ENCODE data around the gene RNF167.

Gene RNF167

DNA sequence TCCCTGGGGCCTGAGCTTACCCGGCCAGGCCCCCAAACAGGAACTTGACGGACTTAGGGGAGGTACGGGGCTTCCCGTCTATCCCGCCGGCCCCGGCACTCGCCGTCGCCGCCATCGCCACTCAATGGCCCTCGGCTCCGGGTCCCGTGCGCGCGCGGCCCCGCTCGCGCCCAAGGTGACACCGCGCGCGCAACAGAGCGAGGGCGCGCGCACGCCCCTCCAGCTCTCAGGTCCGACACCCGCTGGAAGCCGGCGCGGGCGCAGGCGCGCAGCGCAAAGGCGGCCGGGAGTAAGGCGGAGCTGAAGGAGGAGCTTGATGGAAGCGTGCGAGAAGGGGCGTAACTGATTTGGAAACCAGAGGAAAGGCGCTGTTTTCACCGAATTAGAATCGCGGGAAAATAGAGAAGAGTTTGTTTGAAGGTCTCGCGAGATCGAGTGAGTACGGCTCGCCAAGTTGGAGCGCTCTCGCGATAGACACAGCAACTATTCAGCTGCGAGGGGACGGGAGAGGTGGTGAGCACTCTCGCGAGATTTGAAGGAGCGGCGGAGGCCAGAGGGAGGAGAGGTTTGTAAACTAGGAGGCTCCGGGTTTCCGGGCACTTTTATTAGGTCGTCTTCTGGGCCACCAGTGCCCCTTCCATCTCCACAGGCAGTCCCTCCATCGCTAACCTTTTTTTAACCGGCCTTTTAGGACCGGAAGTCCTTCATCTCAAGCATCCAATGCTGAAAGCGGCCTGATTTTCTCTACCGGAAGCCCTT, at the start of gene RNF167, which contains the start of gene SLC25A11:
RNF167 (plus strand) TSS at position 473 of the 759 bp plus-strand sequence. CDS start 642 bp downstream, outside the sequence.
SLC25A11 (minus strand) TSS at position 251 of the 759 bp plus-strand sequence; CDS start at position 115, 136 bp downstream.
- peak; percentile 100 for DNase-seq (ENCODE audit: low read depth in 2 of 2)

DNA sequence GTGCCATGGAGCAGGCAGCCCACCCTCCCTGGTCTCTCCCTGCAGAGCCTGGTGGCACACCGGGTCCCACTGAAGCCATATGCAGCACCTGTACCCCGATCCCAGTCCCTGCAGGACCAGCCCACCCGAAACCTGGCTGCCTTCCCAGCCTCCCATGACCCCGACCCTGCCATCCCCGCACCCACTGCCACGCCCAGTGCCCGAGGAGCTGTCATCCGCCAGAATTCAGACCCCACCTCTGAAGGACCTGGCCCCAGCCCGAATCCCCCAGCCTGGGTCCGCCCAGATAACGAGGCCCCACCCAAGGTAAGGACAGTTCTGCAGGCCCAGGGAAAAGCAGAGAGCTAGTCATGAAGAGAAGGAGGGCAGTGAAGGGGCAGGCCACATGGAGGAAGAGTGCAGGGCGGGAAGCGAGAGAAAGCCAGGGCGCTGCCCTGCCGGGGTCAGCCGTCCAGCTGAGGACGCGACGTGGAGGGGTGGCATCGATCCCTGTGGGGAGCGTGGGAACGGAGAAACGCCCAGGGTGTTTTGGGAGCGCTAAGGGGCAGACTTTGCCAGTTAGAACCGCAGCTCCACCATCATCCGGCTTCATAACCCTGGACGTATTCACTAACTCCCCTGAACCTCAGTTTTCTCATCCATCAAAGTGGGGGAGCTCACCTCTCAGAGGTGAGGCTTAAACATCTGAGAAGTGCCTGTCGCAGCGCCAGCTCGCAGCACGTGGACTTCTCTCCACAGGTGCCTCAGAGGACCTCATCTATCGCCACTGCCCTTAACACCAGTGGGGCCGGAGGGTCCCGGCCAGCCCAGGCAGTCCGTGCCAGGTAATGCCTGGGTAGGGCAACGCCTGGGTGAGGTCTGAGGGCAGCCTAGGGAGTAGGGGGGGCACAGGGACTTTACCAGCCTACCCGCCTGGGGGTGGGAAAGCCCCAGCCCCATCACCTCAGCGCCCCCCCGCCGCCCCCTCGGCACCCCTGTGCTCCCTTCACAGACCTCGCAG, 48.4 kb upstream of the RNF167 start:
- no peak for DNase-seq (ENCODE audit: low read depth in 2 of 2)

DNA sequence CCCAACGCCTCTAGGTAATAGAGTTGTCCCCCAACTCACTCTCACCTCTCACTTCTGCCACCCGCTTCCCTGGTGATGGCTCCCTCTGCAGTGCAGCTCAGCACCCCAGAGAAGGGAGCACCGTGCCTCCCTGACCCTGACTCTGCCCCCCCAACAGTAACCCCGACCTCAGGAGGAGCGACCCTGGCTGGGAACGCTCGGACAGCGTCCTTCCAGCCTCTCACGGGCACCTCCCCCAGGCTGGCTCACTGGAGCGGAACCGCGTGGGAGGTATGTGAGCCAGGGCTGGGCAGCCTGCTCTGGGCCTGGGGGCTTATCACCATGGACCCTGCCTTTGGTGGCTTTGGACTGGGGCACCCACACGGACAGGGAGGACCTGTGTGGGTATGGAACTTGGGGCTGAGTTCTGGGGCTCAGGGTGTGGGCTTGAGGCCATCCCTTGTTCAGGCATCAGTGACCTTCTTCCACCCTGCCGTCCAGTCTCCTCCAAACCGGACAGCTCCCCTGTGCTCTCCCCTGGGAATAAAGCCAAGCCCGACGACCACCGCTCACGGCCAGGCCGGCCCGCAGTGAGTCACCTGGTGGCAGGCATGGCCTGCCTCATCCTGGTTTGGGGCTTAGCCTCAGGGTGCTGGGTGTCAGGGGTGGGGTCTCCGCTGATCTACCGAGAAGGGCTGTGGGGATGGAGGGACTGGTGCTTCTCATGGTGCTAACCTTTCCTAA, 47.4 kb upstream of the RNF167 start:
- no peak for DNase-seq (ENCODE audit: low read depth in 2 of 2)

DNA sequence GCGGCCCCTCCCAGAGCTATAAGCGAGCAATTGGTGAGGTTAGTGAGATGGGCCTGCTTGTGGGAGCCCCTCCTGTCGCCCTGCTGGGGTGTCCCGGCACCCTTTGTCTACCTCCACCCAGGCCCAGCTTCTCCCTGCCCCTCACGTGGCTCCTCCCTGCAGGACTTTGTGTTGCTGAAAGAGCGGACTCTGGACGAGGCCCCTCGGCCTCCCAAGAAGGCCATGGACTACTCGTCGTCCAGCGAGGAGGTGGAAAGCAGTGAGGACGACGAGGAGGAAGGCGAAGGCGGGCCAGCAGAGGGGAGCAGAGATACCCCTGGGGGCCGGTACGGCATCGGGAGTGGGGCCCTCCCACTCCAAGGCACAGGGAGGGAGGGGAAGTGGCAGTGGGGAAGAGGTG, 46.8 kb upstream of the RNF167 start:
- DNase-seq (ENCODE audit: low read depth in 2 of 2): no peak

DNA sequence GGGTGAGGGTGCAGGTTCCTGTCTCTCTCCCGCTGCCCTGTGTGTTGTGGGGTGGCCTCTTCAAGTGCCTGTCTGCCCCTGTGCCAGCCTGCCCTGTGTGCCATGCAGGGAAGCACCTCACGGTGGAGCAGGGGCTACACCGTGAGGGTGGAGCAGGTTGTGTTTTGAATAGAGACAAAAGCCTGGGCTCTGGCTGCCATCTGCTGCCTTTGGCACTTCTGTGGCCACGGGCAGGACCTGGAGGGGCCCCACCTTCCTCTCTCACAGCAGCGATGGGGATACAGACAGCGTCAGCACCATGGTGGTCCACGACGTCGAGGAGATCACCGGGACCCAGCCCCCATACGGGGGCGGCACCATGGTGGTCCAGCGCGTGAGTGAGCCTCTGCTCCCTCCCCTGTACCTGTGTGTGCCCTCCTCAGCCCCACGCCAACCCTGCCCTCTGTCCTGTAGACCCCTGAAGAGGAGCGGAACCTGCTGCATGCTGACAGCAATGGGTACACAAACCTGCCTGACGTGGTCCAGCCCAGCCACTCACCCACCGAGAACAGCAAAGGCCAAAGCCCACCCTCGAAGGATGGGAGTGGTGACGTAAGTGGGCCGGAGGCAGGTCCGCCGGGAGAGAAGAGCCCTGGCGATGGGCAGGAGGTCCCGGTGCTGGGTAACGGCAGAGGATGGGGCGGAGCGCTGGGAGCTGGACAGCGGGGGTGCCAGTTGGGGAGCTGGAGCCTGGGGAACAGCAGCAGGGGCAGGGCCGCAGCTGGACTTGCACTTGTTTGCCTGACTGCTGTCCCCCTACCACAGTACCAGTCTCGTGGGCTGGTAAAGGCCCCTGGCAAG, 46.1 kb upstream of the RNF167 start:
- no peak for DNase-seq (ENCODE audit: low read depth in 2 of 2)

DNA sequence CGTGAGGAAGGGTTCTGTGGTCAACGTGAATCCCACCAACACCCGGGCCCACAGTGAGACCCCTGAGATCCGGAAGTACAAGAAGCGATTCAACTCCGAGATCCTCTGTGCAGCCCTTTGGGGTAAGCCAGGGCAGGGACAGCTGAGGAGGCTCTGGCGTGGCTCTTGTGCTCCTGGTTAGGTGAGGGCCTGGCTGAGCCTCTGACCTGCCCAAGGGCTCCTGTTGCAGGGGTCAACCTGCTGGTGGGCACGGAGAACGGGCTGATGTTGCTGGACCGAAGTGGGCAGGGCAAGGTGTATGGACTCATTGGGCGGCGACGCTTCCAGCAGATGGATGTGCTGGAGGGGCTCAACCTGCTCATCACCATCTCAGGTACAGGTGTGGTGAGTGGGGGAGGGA, 44.9 kb upstream of the RNF167 start:
- no peak for DNase-seq (ENCODE audit: low read depth in 2 of 2)

DNA sequence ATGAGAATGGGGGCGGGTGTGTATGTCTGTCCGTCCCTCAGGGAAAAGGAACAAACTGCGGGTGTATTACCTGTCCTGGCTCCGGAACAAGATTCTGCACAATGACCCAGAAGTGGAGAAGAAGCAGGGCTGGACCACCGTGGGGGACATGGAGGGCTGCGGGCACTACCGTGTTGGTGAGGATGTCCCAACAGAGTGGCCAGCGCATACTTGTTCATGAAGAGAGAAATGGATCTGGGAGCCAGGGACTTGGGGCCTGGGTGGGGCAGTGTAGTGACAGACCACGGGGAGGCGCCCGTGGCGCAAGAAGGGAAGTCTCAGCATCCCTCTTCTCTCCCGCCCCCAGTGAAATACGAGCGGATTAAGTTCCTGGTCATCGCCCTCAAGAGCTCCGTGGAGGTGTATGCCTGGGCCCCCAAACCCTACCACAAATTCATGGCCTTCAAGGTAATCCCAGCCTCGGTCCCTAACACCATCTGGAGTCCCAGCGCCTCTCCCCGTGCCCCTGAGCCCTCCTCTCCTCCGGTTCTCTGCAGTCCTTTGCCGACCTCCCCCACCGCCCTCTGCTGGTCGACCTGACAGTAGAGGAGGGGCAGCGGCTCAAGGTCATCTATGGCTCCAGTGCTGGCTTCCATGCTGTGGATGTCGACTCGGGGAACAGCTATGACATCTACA, 44.3 kb upstream of the RNF167 start:
- DNase-seq (ENCODE audit: low read depth in 2 of 2): no peak

DNA sequence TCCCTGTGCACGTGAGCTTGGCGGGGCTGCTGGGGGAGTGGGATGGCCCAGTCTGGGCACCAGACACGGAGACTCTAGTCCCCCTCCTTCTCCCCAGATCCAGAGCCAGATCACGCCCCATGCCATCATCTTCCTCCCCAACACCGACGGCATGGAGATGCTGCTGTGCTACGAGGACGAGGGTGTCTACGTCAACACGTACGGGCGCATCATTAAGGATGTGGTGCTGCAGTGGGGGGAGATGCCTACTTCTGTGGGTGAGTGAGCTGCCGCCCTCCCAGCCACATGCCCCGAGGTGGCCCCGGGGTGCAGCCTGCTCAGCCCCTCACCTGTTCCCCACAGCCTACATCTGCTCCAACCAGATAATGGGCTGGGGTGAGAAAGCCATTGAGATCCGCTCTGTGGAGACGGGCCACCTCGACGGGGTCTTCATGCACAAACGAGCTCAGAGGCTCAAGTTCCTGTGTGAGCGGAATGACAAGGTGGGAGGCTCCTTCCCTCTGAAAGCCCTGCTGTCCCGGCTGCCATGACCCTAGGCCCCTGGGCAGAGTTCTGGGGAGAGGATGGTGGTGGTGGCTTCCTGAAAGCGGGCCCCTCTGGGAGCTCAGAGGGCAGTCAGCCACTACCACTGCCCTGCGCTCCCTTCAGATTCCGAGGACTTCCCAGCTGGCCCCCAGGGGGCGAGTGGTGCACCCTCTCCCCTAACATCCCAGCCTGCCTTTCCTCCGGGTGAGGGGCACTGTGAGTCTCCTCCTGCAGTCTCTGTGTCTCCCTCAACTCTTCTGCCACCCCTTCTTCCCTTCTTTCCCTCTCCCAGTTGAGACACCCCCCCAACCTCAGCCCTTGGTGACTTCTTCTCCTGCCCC, 43.5 kb upstream of the RNF167 start:
- DNase-seq (ENCODE audit: low read depth in 2 of 2): no peak

DNA sequence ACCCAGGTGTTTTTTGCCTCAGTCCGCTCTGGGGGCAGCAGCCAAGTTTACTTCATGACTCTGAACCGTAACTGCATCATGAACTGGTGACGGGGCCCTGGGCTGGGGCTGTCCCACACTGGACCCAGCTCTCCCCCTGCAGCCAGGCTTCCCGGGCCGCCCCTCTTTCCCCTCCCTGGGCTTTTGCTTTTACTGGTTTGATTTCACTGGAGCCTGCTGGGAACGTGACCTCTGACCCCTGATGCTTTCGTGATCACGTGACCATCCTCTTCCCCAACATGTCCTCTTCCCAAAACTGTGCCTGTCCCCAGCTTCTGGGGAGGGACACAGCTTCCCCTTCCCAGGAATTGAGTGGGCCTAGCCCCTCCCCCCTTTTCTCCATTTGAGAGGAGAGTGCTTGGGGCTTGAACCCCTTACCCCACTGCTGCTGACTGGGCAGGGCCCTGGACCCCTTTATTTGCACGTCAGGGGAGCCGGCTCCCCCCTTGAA, 42.8 kb upstream of the RNF167 start:
- DNase-seq (ENCODE audit: low read depth in 2 of 2): no peak

DNA sequence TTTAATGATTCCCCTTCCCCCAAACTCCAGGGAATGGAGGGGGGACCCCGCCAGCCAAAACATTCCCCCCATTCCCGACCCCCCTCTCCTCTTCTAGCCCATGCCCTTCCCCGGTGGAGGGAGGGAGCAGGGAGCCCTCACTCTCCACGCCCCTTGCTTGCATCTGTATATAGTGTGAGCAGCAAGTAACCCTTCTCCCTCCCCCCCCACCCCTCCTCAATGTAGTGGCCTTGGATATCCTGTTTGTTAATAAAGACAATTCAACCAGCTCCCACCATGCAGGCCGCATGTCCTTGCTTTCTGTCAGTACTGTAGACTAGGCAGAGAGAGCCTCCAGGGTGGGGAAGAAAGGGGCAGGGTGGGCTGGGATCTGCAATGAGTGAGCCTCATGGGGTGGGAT, 42.3 kb upstream of the RNF167 start:
- DNase-seq (ENCODE audit: low read depth in 2 of 2): no peak

DNA sequence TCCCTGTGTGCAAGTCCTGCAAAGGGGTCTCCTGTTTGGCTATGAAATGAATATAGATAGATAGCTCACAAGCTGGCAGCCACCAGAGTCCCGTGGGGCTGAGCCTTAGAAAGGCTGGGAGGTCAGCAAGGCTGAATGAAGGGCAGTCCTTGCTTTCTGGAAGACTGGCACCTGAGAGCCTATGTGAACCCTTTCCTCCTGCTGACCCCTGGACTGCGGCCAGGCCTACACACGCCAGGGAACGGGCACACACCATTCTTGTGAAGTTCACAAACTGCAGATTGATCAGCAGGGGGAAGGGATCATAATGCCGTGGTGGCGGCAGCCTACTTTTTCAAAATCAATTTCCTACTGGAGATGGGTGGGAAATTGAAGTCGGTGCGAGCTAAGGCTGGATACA, 41.7 kb upstream of the RNF167 start:
- no peak for DNase-seq (ENCODE audit: low read depth in 2 of 2)

DNA sequence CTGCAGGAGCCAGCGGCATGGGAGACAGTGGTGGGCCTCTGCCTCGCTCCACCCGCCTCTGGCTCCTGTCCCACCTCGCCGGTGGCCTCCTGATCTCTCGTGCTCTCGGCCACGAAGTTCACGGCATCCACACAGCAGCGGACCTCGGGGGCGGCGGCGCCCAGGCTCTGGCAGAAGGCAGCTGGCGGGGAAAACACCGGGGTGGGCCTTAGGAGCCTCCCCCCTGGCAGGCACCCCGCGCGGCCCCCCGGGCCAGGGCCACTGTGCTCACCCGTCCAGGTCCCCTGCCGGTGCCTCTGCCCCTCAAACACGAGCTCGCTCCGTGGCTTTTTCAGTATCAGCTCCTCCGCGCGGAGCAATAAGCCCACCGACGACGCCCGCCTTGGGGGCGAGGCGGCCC, 41.1 kb upstream of the RNF167 start:
- DNase-seq (ENCODE audit: low read depth in 2 of 2): no peak

DNA sequence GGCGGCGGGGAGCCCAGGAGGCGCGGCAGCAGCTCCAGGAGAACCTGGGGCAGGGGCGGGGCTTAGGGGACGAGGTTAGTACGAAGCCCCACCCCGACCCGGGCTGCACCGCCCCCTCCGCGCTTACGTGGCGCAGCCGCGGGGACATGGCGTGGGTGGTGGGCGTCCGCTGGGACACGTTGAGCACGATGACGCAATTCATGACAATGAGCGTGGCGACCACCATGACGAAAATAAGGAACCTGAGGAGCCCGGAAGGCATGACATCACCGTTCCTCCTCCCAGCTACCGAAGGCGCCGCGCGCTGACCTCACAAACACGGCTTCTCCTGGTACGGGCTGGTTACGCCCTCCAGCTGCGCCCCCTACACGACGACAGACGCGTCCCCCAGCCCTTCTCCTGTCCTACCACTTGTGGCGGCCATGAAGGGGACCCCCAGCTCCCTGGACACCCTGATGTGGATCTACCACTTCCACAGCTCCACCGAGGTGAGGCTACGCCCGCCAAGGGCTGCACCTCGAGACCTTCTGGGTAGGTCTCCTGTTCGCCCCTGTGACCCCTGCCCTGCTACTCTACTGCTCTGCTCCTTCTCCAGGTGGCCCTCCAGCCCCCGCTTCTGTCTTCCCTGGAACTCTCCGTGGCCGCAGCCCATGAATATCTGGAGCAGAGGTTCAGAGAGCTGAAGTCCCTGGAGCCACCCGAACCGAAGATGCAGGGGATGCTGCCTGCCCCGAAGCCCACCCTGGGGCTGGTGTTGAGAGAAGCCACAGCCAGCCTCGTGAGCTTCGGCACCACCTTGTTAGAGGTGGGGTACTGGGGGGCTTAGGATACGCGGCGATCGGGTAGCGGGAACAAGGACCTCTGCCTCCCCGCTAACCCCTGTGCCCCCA, 40.5 kb upstream of the RNF167 start, which contains the start of gene C17orf107:
C17orf107 (plus strand) TSS at position 196 of the 890 bp plus-strand sequence; CDS start at position 423, 227 bp downstream.
- DNase-seq (ENCODE audit: low read depth in 2 of 2): peak; percentile 39 to 54

DNA sequence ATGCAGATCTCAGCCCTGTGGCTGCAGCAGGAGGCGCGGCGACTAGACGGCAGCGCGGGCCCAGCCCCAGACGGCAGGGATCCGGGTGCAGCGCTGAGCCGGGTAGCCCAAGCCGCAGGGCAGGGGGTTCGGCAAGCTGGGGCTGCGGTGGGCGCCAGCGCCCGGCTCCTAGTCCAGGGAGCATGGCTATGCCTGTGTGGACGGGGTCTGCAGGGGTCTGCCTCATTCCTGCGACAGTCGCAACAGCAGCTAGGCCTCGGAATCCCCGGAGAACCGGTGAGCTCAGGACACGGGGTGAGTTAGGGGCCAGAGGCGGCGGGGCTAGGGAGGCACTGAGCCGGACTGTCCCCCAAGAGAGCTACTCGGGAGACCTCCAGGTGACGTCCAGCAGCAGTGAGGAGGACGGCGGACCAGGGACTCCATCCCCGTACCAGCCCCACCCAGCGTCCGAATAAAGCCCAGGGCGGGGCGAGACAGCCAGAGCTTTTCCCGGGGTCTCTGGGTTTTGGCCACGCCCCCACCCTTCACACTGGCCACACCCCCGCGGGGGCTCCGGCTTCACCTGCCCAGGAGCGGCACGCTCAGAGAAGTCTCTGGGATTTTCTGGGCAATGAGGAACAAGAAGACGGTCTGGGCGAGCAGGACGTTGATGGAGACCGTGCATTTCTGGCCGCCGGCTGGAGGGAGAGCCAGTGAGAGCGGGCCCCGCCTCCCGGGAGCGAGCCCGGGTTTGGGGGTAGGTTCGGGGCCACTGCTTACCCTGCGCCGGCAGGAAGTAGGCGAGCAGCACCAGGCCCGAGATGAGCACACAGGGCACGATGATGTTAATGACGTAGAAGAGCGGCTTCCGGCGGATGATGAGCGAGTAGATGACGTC, 39.6 kb upstream of the RNF167 start:
- DNase-seq (ENCODE audit: low read depth in 2 of 2): no peak

DNA sequence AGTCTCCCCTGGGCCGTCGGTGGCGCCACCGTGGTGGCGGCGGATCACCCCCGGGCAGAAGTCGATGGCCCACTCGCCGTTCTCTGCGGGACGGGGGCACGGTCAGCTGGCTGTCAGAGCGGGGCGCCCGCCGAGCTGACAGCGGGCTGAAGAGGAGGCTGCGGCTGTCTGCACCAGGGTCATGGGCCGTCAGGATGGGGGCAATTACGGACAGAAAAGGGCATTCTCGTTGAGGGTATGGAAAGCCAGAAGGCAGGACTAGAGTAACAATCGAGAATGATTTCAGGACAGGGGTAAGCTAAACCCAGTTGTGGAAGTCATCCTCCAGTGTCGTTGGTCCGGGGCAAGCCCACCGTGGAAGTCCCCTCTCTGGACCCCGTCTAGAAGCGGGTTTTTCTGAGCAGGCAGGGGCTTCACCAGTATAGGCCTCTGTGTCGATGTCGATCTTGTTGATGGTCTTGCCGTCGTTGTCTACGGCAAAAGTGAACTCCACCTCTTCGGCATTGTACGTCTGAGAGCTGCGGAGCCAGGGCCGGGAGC, 38.9 kb upstream of the RNF167 start:
- DNase-seq (ENCODE audit: low read depth in 2 of 2): no peak

DNA sequence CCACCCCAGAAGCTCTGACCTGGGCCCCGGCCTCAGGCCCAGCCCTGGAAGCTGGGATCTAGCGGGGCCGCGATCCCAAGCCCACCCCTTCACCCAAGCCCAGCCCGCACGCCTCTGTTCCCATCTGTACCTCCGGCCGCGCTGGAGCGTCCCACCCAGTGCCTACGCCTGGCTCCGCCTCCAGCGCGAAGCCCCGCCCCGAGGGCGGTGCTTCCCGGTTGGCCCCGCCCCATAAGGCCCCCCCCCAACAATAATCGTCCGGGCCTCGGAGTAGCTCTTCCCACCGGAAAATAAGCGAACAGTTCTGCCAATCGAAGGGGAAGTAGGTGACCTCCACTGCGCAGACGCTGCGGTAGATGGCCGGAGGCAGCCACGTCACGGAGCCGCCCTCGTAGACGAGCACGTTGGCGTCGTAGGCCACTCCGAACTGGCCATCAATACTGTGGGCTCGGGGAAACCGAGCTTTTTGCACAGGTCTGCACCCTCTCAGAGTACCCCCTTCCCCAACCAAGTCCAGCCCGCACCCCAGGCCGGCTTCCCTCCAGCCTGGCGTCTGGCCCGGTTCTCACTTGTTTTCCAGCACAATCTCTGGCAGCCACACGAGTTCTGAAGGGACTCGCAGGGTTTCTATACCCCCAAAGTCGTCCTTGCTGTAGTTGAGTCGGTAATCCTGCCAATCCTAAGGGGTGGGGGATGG, 38.3 kb upstream of the RNF167 start:
- no peak for DNase-seq (ENCODE audit: low read depth in 2 of 2)
